MM.1S (cell line): ENCODE data around the gene DOLPP1.

Experiments used
- DNase-seq: peaks from one replicate; pipeline ENCODE4 v3.0.0-alpha.2; 2015
- H2AFZ ChIP-seq: fragments of 300-600 bp; sonication (generic); 2 replicates; pipeline ENCODE4 v1.6.0; 2016; ENCODE audit warnings: antibody characterized with exemption, low read length
- H3F3A ChIP-seq: fragments of 300-600 bp; sonication (generic); 2 replicates; pipeline ENCODE4 v1.6.1; 2016; ENCODE audit warnings: mild to moderate bottlenecking, antibody characterized with exemption, low read length, moderate library complexity, mixed read lengths; ENCODE audit not compliant: insufficient read depth
- H3K27ac ChIP-seq: fragments of 300-600 bp; sonication (generic); 2 replicates; pipeline ENCODE4 v1.5.1; 2016; ENCODE audit warnings: mild to moderate bottlenecking, low read length
- H3K27me3 ChIP-seq: fragments of 300-600 bp; sonication (generic); replicated peaks from 2 replicates; pipeline ENCODE4 v1.6.0; 2016; ENCODE audit warnings: low read length; ENCODE audit not compliant: insufficient read depth
- H3K36me3 ChIP-seq: fragments of 300-600 bp; sonication (generic); replicated peaks from 2 replicates; pipeline ENCODE4 v1.6.1; 2016; ENCODE audit warnings: mild to moderate bottlenecking, low read length, mixed read lengths; ENCODE audit not compliant: insufficient read depth
- H3K4me1 ChIP-seq: fragments of 300-600 bp; sonication (generic); 2 replicates; pipeline ENCODE4 v1.6.1; 2016; ENCODE audit warnings: low read length, mixed read lengths
- H3K4me2 ChIP-seq: fragments of 300-600 bp; sonication (generic); 2 replicates; pipeline ENCODE4 v1.6.0; 2016; ENCODE audit warnings: low read depth, low read length
- H3K4me3 ChIP-seq: fragments of 300-600 bp; sonication (generic); 2 replicates; pipeline ENCODE4 v1.5.1; 2016; ENCODE audit warnings: low read length, mixed read lengths
- H3K79me2 ChIP-seq: fragments of 300-600 bp; sonication (generic); 2 replicates; pipeline ENCODE4 v1.6.1; 2016; ENCODE audit warnings: mixed run types, low read length, mixed read lengths
- H3K9ac ChIP-seq: fragments of 300-600 bp; sonication (generic); 2 replicates; pipeline ENCODE4 v1.6.1; 2016; ENCODE audit warnings: low read length, mixed read lengths
- H3K9me2 ChIP-seq: fragments of 300-600 bp; sonication (generic); replicated peaks from 2 replicates; pipeline ENCODE4 v1.6.1; 2016; ENCODE audit warnings: mild to moderate bottlenecking, low read length, mixed read lengths; ENCODE audit not compliant: insufficient read depth
- H3K9me3 ChIP-seq: fragments of 300-600 bp; sonication (generic); replicated peaks from 2 replicates; pipeline ENCODE4 v1.6.1; 2016; ENCODE audit warnings: mild to moderate bottlenecking, low read length, mixed read lengths; ENCODE audit not compliant: insufficient read depth
- H4K20me1 ChIP-seq: fragments of 300-600 bp; sonication (generic); 2 replicates; pipeline ENCODE4 v1.6.1; 2016; ENCODE audit warnings: mild to moderate bottlenecking, low read length, moderate library complexity, mixed read lengths; ENCODE audit not compliant: insufficient read depth
- CTCF ChIP-seq: fragments of 300-600 bp; sonication (generic); IDR thresholded peaks from 2 replicates; pipeline ENCODE4 v1.5.1; 2016; ENCODE audit warnings: antibody characterized with exemption, low read length, mixed read lengths
- EZH2 ChIP-seq: fragments of 300-600 bp; sonication (generic); optimal IDR thresholded peaks from 2 replicates; pipeline ENCODE3; 2017; ENCODE audit warnings: low read depth, mild to moderate bottlenecking, antibody characterized with exemption, low read length, mixed read lengths
- EZH2phosphoT487 ChIP-seq: fragments of 300-600 bp; sonication (generic); IDR thresholded peaks from 2 replicates; pipeline ENCODE4 v1.6.1; 2018; ENCODE audit warnings: antibody characterized with exemption, low read length

The DOLPP1 gene

GRCh38 chr9:129097671-129098306, 16.9 kb downstream of the DOLPP1 start:
- Histone ChIP-seq H2AFZ (no peak overlapping the region), H4K20me1 (no peaks in the 10 kb centered on the region), H3K9me2 (no peaks in the 10 kb centered on the region), H3K9ac (no peak overlapping the region), H3K4me2 (no peak overlapping the region), H3K79me2 (no peaks in the 10 kb centered on the region), H3K27ac (no peak overlapping the region), H3K36me3 (no peaks in the 10 kb centered on the region), H3K27me3 (no peaks in the 10 kb centered on the region), H3F3A (no peaks in the 10 kb centered on the region), H3K9me3 (no peaks in the 10 kb centered on the region), H3K4me3 (no peak overlapping the region), H3K4me1 (no peaks in the 10 kb centered on the region)
- TF ChIP-seq CTCF (no peak), EZH2phosphoT487 (no peak), EZH2 (no peak)
- no peak for DNase-seq

- TF ChIP-seq EZH2 (no peak), CTCF (no peak), EZH2phosphoT487 (no peak)
- no peaks in the 10 kb centered on the region for H3K9me2 ChIP-seq
These were observed 17.4 kb downstream of the DOLPP1 start for GRCh38 chr9:129098328-129098727.

GRCh38 chr9:129100383-129101169, 19.7 kb downstream of the DOLPP1 start:
- no peaks in the 10 kb centered on the region for H3K9me2 ChIP-seq
- no peaks in the 10 kb centered on the region for H3K9me3 ChIP-seq
- no peaks in the 10 kb centered on the region for H3K27me3 ChIP-seq
- H3F3A ChIP-seq, result no peaks in the 10 kb centered on the region
- H4K20me1 ChIP-seq, result no peaks in the 10 kb centered on the region
- H3K27ac ChIP-seq, result no peak overlapping the region
- no peaks in the 10 kb centered on the region for H3K36me3 ChIP-seq
- no peak overlapping the region for H3K9ac ChIP-seq
- TF ChIP-seq EZH2phosphoT487 (no peak), EZH2 (no peak)
- H2AFZ ChIP-seq, result no peak overlapping the region
- no peaks in the 10 kb centered on the region for H3K79me2 ChIP-seq
- DNase-seq, result no peak
- no peaks in the 10 kb centered on the region for H3K4me1 ChIP-seq
- no peak overlapping the region for H3K4me2 ChIP-seq
- no peak overlapping the region for H3K4me3 ChIP-seq

More at GRCh38 chr9:129098328-129098727, 17.4 kb downstream of the DOLPP1 start:
- no peak overlapping the region for H3K9ac ChIP-seq
- no peak for DNase-seq
- H3K36me3 ChIP-seq, result no peaks in the 10 kb centered on the region
- H3K27ac ChIP-seq, result no peak overlapping the region
- no peak overlapping the region for H3K4me2 ChIP-seq
- no peak overlapping the region for H2AFZ ChIP-seq
- no peaks in the 10 kb centered on the region for H4K20me1 ChIP-seq
- no peaks in the 10 kb centered on the region for H3K9me3 ChIP-seq
- no peaks in the 10 kb centered on the region for H3K4me1 ChIP-seq
- no peaks in the 10 kb centered on the region for H3F3A ChIP-seq
- H3K79me2 ChIP-seq, result no peaks in the 10 kb centered on the region
- no peak overlapping the region for H3K4me3 ChIP-seq
- H3K27me3 ChIP-seq, result no peaks in the 10 kb centered on the region

- no peak overlapping the region for H2AFZ ChIP-seq
- no peak overlapping the region for H3K9ac ChIP-seq
- no peak overlapping the region for H3K4me3 ChIP-seq
- no peaks in the 10 kb centered on the region for H3K4me1 ChIP-seq
- H4K20me1 ChIP-seq, result no peaks in the 10 kb centered on the region
- H3F3A ChIP-seq, result no peaks in the 10 kb centered on the region
- no peak overlapping the region for H3K4me2 ChIP-seq
- H3K27ac ChIP-seq, result no peak overlapping the region
- no peaks in the 10 kb centered on the region for H3K9me3 ChIP-seq
- TF ChIP-seq EZH2phosphoT487, result no peak
- TF ChIP-seq CTCF, result no peak
- no peak for TF ChIP-seq EZH2
- DNase-seq, result no peak
- no peaks in the 10 kb centered on the region for H3K9me2 ChIP-seq
- peaks cover 5% of the 10 kb centered on the region; the same call in 1 of the 2 replicates for H3K27me3 ChIP-seq
- H3K79me2 ChIP-seq, result no peaks in the 10 kb centered on the region
- no peaks in the 10 kb centered on the region for H3K36me3 ChIP-seq
These were observed 20.4 kb downstream of the DOLPP1 start for GRCh38 chr9:129101279-129101678.
